HG02642 (cell line): Measurements from ENCODE around the gene ZNF407.
"Not testable (repeated sequence)": the region's sequence is repeated elsewhere in the genome, so short reads cannot be mapped to it uniquely, and the experiment has no call there.

Experiments used
- ATAC-seq: cut with Tn5 transposase; IDR thresholded peaks from one replicate; pipeline ENCODE4 v1.9.1; 2021; ENCODE audit warnings: mild to moderate bottlenecking; ENCODE audit not compliant: unreplicated experiment, poor library complexity

ZNF407 gene

GRCh38 chr18:75075016-75075305, 477.3 kb downstream of the ZNF407 start:
- no peak for ATAC-seq

- no peak for ATAC-seq
Measured at GRCh38 chr18:75075429-75075841, 477.8 kb downstream of the ZNF407 start.

- ATAC-seq: no peak
Measured at GRCh38 chr18:75076286-75076685, 478.6 kb downstream of the ZNF407 start.

GRCh38 chr18:75081486-75081885, 483.8 kb downstream of the ZNF407 start:
- ATAC-seq: no peak

GRCh38 chr18:75083131-75083530, 485.5 kb downstream of the ZNF407 start:
- ATAC-seq: no peak

- ATAC-seq: no peak
Measured at GRCh38 chr18:75083761-75084160, 486.1 kb downstream of the ZNF407 start.

GRCh38 chr18:75085676-75086075, 488.0 kb downstream of the ZNF407 start:
- not testable (repeated sequence) for ATAC-seq

- ATAC-seq: no peak
Measured at GRCh38 chr18:75086494-75087034, 488.9 kb downstream of the ZNF407 start.

GRCh38 chr18:75087119-75088020, 489.7 kb downstream of the ZNF407 start:
- ATAC-seq: no peak

GRCh38 chr18:75088021-75088506, 490.4 kb downstream of the ZNF407 start:
- ATAC-seq: no peak

GRCh38 chr18:75088622-75089211, 491.0 kb downstream of the ZNF407 start:
- no peak for ATAC-seq

GRCh38 chr18:75089748-75090327, 492.2 kb downstream of the ZNF407 start:
- no peak for ATAC-seq

- no peak for ATAC-seq
Measured at GRCh38 chr18:75090336-75090735, 492.7 kb downstream of the ZNF407 start.

- ATAC-seq: no peak
Measured at GRCh38 chr18:75097491-75098225, 500.0 kb downstream of the ZNF407 start.

GRCh38 chr18:75100832-75101630, 503.4 kb downstream of the ZNF407 start:
- no peak for ATAC-seq

GRCh38 chr18:75101916-75102315, 504.2 kb downstream of the ZNF407 start:
- no peak for ATAC-seq

GRCh38 chr18:75104029-75104428, 506.4 kb downstream of the ZNF407 start:
- not testable (repeated sequence) for ATAC-seq

- no peak for ATAC-seq
Measured at GRCh38 chr18:75104483-75104882, 506.8 kb downstream of the ZNF407 start.

- no peak for ATAC-seq
Measured at GRCh38 chr18:75105551-75106254, 508.0 kb downstream of the ZNF407 start.
